Osteocyte (in vitro differentiated cells): ENCODE measurements around the gene PCDHB11. TPM values are rescaled to one million over a fixed set of nuclear protein-coding genes. Genes with fewer than 3 reads are reported as not detected.
A peak's percentile ranks its signal among the peaks of the same experiment; 100 is the strongest.
"Not testable (repeated sequence)": the region's sequence is repeated elsewhere in the genome, so short reads cannot be mapped to it uniquely, and the experiment has no call there.

ENCODE experiments used
- DNase-seq: peaks from one replicate; pipeline ENCODE4 v3.0.0; 2021; ENCODE audit warnings: mixed read lengths; ENCODE audit not compliant: unreplicated experiment; ENCODE audit errors: extremely low spot score
- H3K27ac Mint-ChIP-seq: one replicate; pipeline ENCODE4 v1.8.0; 2021; ENCODE audit warnings: mild to moderate bottlenecking, mixed read lengths; ENCODE audit not compliant: unreplicated experiment
- H3K27me3 Mint-ChIP-seq: one replicate; pipeline ENCODE4 v1.8.0; 2021; ENCODE audit warnings: mixed read lengths; ENCODE audit not compliant: unreplicated experiment
- H3K36me3 Mint-ChIP-seq: one replicate; pipeline ENCODE4 v1.8.0; 2021; ENCODE audit warnings: mixed read lengths; ENCODE audit not compliant: unreplicated experiment
- H3K4me1 Mint-ChIP-seq: one replicate; pipeline ENCODE4 v1.8.0; 2021; ENCODE audit warnings: mixed read lengths; ENCODE audit not compliant: unreplicated experiment
- H3K4me3 Mint-ChIP-seq: one replicate; pipeline ENCODE4 v1.8.0; 2021; ENCODE audit warnings: mild to moderate bottlenecking, moderate library complexity, mixed read lengths; ENCODE audit not compliant: unreplicated experiment
- H3K9me3 Mint-ChIP-seq: one replicate; pipeline ENCODE4 v1.8.0; 2021; ENCODE audit warnings: mixed read lengths; ENCODE audit not compliant: unreplicated experiment
- CTCF ChIP-seq: fragments of 200-600 bp; sonication (generic); IDR thresholded peaks from 2 replicates; pipeline ENCODE4 v1.5.0; 2021; ENCODE audit warnings: antibody characterized with exemption, mild to moderate bottlenecking, moderate library complexity
- total RNA-seq: library from RNA; stranded (reverse); gene quantifications from 2 replicates; pipeline ENCODE4 v1.2.1, GENCODE V29; 2021

The PCDHB11 gene
- total RNA-seq, 1 donor from 2014 or later = 1.9 TPM

- peak within 1 kb of the TSS; percentile 67 for H3K4me3 Mint-ChIP-seq
- H3K27ac Mint-ChIP-seq = no peak within 1 kb of the TSS
- H3K4me1 Mint-ChIP-seq = no peaks in the 10 kb centered on the region
- peak; percentile 47 for TF ChIP-seq CTCF
- no peaks in the 10 kb centered on the region for H3K27me3 Mint-ChIP-seq
- DNase-seq = peak; percentile 84
- H3K9me3 Mint-ChIP-seq = peaks cover 46% of the 10 kb centered on the region
- H3K36me3 Mint-ChIP-seq = peaks cover 19% of the 10 kb centered on the region
Measured at GRCh38 chr5:141192110-141192725, 7.2 kb upstream of the PCDHB11 start, which contains the start of gene PCDHB10. PCDHB10 (plus strand) TSS chr5:141192353; CDS start chr5:141192553, 200 bp downstream.

GRCh38 chr5:141194332-141194731 lies 5.1 kb upstream of the PCDHB11 start:
- peaks cover 15% of the 10 kb centered on the region for H3K36me3 Mint-ChIP-seq

GRCh38 chr5:141196363-141196762 lies 3.1 kb upstream of the PCDHB11 start:
- H3K9me3 Mint-ChIP-seq = peaks cover 67% of the 10 kb centered on the region
- no peaks in the 10 kb centered on the region for H3K27me3 Mint-ChIP-seq
- peaks cover 20% of the 10 kb centered on the region for H3K36me3 Mint-ChIP-seq
- TF ChIP-seq CTCF = no peak
- H3K27ac Mint-ChIP-seq = no peak overlapping the region
- no peak overlapping the region for H3K4me3 Mint-ChIP-seq
- no peaks in the 10 kb centered on the region for H3K4me1 Mint-ChIP-seq
- no peak for DNase-seq

More at GRCh38 chr5:141194332-141194731, 5.1 kb upstream of the PCDHB11 start:
- DNase-seq, H3K27ac Mint-ChIP-seq, H3K4me3 Mint-ChIP-seq, H3K4me1 Mint-ChIP-seq, H3K27me3 Mint-ChIP-seq: not testable (repeated sequence)
- peaks cover 51% of the 10 kb centered on the region for H3K9me3 Mint-ChIP-seq

GRCh38 chr5:141201126-141201525 lies 1.7 kb downstream of the PCDHB11 start:
- H3K9me3 Mint-ChIP-seq = peaks cover 54% of the 10 kb centered on the region
- not testable (repeated sequence) for H3K27me3 Mint-ChIP-seq, H3K4me3 Mint-ChIP-seq

GRCh38 chr5:141201646-141202045 lies 2.2 kb downstream of the PCDHB11 start:
- H3K27ac Mint-ChIP-seq, H3K4me3 Mint-ChIP-seq, H3K27me3 Mint-ChIP-seq, DNase-seq, H3K4me1 Mint-ChIP-seq: not testable (repeated sequence)
- Mint-ChIP-seq H3K9me3 (peaks cover 48% of the 10 kb centered on the region), H3K36me3 (peaks cover 14% of the 10 kb centered on the region)

More at GRCh38 chr5:141201126-141201525, 1.7 kb downstream of the PCDHB11 start:
- H3K36me3 Mint-ChIP-seq = peaks cover 19% of the 10 kb centered on the region
- H3K4me1 Mint-ChIP-seq, DNase-seq, H3K27ac Mint-ChIP-seq: not testable (repeated sequence)

- Mint-ChIP-seq H3K27me3 (no peaks in the 10 kb centered on the region), H3K36me3 (peaks cover under 1% of the 10 kb centered on the region), H3K27ac (no peak within 1 kb of the TSS), H3K4me3 (no peak within 1 kb of the TSS), H3K4me1 (no peaks in the 10 kb centered on the region), H3K9me3 (peaks cover 56% of the 10 kb centered on the region)
- no peak for TF ChIP-seq CTCF
- no peak for DNase-seq
Measured at GRCh38 chr5:141208478-141208877, 9.1 kb downstream of the PCDHB11 start, which contains the start of gene PCDHB12. PCDHB12 (plus strand) TSS chr5:141208719; CDS start chr5:141208908, 189 bp downstream.

GRCh38 chr5:141210281-141210680 lies 10.9 kb downstream of the PCDHB11 start:
- not testable (repeated sequence) for H3K4me3 Mint-ChIP-seq, DNase-seq, H3K27ac Mint-ChIP-seq, H3K36me3 Mint-ChIP-seq, H3K27me3 Mint-ChIP-seq, H3K4me1 Mint-ChIP-seq
- H3K9me3 Mint-ChIP-seq = peaks cover 62% of the 10 kb centered on the region

GRCh38 chr5:141210849-141211248 lies 11.4 kb downstream of the PCDHB11 start:
- DNase-seq, H3K36me3 Mint-ChIP-seq, H3K4me1 Mint-ChIP-seq, H3K27ac Mint-ChIP-seq, H3K4me3 Mint-ChIP-seq, H3K27me3 Mint-ChIP-seq: not testable (repeated sequence)
- H3K9me3 Mint-ChIP-seq = peaks cover 59% of the 10 kb centered on the region
